HG03103 (cell line): ENCODE results near the gene GATA5.

Experiments
- ATAC-seq: cut with Tn5 transposase; IDR thresholded peaks from one replicate; pipeline ENCODE4 v1.9.1; 2021; ENCODE audit warnings: low read depth; ENCODE audit not compliant: unreplicated experiment

GATA5 gene, protein sequence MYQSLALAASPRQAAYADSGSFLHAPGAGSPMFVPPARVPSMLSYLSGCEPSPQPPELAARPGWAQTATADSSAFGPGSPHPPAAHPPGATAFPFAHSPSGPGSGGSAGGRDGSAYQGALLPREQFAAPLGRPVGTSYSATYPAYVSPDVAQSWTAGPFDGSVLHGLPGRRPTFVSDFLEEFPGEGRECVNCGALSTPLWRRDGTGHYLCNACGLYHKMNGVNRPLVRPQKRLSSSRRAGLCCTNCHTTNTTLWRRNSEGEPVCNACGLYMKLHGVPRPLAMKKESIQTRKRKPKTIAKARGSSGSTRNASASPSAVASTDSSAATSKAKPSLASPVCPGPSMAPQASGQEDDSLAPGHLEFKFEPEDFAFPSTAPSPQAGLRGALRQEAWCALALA

DNA sequence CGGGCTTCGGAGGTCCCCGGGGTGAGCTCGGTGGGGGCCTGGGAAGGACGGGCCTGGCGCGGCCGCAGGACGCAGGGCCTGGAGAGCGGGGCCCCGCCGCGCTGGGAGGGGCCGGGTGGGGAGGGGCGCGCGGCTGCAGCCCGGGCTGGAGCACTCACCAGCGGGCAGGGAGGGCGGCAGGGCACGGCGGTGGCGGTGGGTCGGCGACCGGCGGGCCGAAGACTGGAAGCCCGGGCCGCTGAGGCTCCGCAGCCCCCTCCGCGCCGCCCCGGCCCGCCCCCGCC, at the start of gene GATA5:
Gene GATA5 (minus strand): TSS at position 224 of the 284 bp plus-strand sequence. CDS start 474 bp downstream, outside the sequence.
- no peak for ATAC-seq

DNA sequence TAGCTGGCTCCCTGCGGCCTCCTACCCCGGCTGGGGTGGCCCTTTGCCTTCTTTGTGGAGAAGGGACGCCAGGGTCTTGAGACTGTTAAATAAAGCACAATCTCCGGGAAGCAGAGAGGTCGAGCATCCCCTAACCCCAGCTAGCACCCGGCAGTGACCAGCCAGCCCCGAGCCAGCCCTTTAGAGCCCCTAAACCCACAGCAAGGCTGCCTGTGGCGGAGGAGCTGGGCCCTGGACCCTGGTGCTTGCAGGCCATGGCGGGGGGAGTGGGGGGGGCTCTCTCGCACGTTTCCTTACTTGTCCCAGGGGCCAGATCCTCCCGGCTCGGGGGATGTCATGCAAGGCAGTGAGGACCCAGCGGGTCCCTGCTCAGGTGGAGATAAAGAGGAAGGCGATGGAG, 49.2 kb upstream of the GATA5 start:
- no peak for ATAC-seq

DNA sequence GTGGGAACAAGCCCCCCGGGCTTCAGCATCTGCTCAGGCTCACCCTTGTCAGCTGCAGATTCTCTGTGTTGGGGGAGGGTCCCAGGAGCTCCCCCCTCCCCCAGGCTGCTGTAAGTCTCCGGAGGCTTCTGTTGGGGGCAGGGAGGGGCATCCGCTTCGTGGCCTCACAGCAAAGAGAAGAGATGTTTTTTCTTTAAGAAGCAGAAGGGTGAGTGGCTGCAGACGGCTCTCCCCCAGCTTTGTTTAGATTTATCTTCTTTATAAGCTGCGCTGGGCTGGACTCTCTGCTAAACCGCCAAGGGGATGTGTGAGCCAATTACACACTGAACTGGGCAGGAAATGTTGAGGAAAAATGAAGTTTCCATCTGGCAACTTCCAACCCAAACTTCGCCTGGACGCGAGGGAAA, 48.7 kb upstream of the GATA5 start:
- ATAC-seq = no peak

DNA sequence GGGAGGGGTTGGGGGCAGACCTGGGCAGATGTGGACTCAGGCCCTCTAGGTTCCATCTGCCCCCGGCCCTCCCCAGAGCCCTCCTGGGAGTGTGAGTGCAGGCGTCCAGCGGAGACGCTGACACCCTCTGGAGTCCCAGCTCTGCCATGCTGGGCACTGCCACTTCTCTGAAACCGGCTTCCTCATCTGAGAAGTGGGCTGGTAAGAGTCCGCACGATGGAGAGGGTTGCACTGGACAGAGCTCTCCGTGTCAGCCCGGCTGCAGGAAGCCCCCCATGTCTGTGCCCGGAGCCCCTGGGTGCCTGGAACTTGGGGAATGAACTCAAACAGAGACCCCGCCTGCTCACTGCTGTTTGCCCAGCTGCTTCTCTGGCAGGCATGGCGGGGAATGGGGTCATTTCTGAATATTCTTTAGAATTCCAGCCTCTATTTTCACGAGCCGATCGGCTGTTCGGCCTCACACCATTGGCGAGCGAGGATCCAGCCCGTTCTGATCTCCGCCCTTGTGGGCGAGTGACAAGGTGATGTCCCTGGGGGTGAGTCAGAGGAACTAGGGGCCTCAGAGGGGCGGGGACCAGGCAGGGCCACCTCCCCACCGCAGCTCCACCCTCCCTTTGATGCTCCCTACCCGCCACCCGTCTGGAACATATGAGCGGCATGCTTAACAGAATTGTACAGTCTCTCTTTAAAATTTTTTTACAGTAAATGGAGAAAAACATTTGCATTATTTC, 47.8 kb upstream of the GATA5 start:
- no peak for ATAC-seq

DNA sequence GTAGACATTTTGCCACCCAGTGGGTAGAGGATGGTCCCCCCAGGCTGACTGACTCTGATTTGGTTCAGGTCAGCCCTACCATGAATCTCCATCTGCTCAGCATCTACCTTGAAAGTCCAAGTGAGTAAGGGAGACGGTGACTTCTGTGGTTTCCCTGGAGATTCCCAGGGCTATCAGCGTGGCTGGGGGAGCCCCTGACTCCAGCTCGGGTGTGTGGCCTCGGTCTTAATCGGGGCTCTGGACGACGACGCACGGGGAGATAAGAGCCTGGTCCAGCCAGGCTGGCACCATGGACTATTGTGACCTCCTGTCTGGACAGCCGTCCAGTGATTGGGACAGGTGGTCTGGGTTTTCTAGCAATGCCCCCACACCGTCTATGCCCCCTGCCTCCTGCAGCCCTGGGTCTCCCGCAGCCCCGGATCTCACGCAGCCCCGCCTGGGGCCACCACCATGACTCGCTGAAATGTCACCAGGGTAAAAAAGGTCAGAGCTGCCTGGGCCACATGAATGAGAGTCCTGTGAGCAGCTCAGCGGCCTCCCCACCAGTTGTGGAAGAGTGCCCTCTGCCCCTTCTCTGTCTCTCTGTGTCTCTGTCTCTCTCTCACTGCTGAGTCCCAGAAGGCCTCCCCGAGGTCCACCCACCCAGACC, 47.1 kb upstream of the GATA5 start:
- ATAC-seq = no peak

DNA sequence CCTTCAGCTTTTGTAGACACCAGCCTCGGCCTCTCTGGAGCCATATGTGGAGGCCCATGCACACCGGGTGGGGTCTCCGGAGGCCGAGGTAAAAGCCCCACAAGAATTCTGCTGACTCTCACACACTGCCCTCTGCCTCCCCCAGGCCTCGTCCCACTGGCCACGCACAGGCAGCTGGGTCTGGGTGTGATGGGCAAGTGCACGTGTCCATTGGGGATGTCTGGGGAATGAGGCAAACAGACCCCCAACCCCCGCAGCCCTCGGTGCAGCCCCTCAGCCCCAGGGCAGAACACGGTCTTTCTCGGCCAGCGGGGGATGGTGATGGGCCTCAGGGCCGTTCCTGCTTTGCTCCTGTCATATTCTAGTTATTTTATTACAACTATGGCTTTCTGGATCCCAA, 44.0 kb upstream of the GATA5 start:
- no peak for ATAC-seq

DNA sequence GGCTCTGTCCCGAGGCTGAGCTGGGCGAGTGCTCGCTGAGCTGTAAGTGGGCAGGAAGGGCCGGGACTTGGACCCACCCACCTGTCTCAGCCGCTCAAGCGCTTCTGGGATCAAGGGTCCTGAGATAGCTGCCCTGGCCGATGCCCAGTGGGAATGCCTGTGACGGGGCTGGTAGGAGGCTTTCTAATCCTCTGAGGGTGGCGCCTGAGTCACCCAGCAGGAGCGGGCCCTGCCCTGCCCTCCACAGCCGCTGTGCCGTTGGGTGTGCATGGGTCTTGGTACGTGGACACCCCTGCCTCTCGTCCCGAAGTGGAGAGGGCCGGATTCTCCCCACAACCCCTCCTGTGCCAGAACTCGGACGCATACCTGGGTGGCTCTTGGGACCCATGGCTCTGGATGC, 43.1 kb upstream of the GATA5 start:
- ATAC-seq = no peak

DNA sequence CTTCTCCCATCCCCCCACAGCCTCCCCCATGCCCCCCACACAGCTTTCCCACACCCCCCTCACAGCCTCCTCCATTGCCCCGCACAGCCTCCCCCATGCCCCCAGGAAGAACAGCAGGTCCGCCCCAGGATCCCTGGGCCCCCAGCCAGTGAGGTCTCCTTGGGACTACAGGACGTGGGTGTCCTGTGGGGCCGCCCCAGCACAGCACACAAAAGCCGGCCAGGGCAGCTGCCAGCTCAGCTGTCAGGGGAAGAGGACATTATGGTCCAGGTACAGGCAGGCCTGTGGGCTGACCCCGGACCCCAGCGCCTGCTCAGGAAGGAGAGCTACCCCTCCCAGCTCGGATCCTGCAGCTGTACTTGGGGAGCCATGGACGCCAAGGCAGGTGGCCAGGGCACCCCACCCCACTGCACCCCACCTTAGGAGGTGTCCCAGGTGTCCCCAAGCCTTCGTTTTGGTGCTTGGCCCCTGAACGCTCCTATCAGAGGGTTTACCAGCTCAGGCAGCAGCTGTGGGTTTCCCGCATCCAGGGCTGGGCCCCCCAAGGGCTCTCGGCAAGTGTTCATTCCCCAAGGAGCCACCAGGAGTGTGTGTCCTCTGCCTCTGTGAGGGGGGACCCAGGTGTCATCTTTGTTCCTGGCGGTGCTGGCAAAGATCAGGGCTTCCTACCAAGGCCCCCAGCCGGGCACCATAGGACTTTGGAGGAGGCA, 42.3 kb upstream of the GATA5 start:
- ATAC-seq = no peak

DNA sequence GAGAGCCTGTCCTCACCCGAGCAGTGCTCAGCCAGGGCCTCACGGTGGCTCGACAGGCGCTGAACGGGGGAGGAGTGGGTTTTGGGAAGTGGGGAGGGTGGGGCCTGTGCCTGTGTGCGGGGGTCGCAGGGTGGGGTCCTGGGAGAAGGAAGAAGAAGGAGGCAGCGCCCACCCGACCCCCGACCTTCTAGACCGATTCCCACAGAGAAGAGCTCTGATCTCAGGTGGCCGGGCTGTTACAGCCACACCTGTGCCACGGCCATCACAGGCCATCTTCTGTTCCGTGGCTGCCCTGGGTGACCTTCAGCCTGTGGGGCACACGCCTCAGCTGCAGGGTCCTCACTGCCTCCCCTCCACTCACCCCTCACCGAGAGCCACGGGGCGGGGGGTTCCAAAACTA, 41.4 kb upstream of the GATA5 start:
- no peak for ATAC-seq

DNA sequence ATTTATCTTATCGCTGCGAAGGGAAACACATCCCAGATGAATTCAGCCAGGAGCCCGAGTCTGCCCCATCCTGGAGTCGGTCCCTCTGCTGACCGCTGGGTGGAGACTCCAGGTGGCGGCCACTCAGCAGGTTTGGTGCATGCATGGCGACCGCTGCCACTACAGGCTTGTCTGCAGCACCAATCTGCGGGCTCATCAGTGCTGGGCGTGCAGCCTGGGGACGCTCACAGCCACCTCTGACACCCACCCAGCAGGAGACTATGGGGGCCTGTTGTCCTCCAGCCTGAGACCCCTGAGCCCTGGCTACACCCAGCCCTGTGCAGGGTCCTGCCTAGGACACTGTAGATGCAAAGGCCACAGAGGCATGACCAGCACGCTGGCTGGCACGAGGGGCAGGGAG, 40.5 kb upstream of the GATA5 start:
- no peak for ATAC-seq

DNA sequence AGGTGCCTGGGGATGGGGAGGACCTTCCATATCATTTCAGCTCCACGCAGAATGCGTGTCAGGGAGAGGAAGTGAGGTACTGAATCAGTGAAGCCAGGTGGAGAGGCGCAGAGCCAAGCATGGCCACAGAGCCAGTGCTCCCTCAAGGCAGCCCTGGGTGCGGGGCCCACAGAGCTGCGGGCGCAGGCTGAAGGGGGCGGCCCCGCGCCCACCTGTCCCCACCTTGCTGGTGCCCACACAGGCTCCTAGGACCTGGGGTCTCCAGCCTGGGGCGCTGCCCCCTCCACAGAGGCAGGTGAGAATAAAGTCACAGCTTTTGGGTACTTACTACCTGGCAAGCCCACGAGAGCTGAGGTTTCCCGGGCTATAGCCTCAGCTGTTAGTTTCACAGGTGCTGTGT, 40.0 kb upstream of the GATA5 start:
- ATAC-seq = no peak

DNA sequence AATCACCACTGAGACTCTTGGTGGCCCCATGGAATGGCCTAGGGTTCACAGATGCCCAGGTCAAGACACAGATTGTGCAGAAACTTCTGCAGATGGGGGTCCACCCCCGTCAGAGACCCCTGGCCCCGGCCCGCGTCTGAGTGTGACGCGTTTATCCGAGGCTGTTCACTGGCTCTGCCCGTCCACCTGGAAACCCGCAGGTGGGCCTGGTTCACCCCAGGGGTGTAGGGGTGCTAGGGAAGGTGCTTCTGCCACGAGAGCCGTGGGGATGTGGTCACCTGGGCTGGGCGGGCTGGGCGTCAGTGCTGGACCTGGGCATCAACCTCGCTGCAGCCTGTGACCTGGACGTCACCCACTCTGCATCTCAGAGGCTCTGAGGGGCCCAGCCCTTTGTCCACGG, 39.5 kb upstream of the GATA5 start:
- ATAC-seq = no peak

DNA sequence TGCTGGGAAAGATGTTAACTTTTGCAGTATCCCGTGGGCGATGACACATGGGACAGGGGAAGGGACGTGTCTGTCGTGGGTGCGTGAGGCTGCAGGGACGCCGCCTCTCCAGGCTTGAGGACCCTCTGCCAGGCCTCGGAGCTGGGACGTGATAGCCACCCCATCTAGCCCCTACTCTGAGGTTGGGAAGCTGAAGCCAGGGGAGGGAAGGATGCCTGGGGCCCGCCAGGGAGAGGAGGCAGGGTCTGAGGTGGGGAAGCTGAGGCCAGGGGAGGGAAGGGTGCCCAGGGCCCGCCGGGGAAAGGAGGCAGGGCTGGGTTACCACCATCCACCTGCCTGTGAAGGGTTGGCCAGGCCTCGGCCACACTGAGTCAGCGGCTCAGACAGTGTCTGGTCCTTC, 38.2 kb upstream of the GATA5 start:
- ATAC-seq = no peak

DNA sequence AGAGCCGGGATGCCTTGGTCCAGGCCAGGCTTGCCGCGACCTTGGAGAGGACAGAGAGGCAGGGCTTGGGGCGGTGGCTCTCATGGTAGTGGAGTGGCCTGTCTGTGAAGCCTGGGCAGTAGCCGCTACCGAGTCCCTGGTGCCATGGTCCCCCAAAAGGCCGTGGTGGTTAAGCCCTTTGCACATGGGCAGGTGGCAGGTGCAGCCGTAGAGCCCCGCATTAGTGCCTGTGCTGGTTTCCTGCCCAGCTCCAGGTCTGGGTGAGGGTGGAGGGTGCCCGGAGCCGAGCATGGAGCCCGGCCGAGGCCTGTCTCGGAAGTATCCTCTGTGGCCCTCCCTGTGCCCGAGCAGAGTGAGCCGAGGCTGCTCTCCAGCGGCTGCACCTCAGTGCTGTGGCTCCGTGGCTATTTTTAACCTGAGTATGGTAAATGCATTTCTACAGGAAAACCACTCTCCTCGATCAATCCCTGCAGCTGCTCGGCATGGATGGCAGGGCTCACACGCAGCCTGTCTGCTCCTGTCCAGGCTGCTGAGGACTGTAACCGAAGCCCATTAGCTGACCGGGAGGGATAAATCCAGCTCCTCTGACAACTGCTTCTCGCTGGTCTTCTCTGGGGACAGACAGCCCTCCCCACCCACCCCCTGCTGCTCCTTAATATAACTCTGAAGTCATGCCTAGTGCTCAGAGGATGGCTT, 36.3 kb upstream of the GATA5 start:
- ATAC-seq = no peak

DNA sequence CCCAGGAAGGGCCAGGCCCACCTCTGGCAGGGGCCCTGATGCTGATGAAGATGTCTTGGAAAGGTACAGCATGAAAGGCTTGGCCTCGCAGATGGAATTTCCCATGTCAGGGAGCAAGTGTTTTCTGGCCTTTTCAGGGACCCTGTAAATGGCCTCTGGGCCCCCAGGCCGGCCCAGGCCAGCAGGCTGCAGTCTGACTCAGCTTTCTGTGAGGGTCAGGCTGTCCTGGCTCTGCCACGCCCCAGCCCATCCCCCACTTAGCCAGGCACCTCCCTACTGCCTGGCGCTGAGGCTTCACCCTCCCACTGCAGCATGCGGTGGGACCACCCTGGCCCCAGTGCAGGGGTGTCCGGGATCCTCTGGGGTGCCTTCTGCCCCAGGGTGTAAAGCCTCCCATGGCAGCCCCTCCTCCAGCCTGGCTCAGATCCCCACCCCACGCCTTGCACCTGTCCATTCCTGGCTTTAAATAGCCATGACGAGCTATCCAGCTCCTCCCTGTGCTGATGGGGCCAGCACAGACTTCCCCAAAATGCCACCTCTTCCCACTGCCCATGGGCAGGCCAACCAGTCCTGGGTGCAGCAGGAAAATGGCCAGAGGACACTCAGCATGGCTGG, 35.6 kb upstream of the GATA5 start:
- no peak for ATAC-seq

DNA sequence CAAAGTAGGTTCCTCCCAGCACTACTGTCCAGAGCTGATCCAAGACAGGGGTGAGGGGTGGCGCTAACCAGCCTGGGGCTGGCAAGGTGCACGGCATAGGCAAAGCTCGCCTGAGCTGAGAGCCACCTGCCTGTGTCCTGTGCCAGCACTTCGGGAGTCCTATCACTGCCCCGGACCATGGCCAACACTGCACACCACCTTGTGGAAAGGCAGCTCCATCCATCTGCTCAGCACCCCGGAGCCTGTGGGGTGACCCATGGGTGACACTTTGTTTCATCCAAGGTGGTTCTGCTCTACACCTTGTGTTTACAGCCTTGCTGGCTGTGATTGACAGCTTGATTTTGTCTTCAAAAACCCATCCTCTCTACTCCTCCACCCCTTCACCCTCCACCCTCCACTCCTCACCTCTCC, 32.9 kb upstream of the GATA5 start:
- ATAC-seq = no peak

DNA sequence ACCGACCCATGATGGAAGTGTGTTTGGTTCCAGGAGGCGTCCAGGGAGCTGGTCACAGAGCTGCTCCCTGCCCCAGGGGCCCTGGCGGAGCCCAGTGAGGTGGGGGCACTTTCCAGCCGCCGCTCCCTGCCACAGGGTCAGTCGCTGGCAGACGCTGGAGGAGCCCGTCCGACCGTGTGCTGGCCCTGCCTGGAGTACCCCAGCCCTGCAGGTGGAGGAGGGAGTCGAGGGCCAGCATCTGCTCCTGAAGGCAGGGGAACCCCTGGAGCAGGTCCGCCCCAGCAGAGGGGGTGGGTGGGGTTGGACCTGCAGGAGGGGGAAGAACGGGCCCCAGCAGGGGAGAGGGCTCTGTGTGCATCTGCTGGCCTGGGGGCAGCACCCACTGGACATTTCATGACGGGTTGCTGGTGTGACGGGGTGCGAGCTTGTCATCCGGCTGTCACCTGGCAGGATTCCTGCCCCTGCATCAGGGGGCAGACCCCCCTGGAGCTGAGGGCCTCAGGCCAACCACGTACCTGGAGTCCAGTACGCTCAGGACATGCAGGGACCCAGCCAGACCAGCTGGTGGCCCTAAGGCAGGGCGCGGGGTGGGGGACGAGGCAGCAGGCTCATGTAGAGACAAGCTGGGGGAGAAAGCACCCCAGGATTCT, 32.3 kb upstream of the GATA5 start:
- ATAC-seq = no peak

DNA sequence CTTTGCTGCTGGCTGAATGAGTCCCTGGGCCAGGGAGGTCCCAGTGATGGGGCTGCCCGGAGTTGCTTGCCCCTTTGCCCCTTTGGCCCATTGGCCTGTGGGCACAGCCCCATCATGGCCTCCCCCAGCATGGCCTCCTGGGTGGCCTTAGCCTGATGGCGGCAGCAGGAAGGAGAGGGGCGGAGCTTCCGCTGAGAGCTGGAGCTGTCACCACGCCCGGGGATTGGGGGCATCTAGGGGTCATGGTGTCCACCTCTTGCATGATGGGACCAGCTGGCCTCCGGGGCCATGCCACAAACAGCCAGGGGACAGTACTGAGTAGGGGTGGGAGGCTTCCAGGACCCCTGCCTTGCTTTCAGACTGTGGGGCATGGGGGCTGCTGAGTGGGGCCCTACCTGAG, 31.5 kb upstream of the GATA5 start:
- ATAC-seq = no peak

DNA sequence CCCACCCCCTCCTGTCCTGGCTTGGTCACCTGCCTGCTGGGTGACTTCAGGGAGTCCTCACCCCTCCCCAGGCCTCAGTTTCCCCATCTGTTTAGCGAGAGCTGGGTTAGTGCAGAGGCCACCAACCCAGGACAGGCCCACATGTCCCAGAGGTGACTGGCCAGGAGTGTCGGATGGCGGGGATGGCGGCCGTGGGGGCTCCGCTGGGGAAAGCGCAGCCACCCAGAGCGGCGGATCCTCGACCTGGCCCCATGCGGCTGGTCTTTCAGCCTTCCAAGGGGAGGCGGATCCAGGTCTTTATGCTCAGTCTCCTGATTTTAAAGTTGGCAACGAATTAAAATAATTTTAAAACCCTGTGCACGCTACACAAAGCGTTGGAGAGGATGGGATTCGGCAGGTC, 31.0 kb upstream of the GATA5 start:
- ATAC-seq = no peak

DNA sequence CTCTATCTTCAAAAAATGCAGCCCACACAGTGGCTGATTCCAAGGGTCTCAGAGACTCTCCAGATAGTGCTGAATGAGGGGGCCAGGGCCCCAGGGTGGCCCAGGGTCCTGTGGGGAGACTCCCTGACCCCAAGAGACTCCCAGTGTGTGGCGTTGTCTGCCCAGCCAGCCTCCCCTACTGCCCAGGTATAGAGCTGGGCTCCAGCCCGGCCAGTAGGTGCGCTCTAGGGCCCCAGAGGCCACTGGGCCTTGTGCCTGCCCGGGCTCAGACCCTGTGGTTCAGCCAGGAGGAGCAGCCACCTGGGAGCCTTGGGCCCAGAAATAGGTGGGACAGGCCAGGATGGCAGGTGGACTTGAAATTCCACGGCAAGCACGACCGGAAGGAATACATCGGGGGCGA, 30.3 kb upstream of the GATA5 start:
- no peak for ATAC-seq
